ENCODE data around the gene SPRYD3.

The SPRYD3 gene

DNA sequence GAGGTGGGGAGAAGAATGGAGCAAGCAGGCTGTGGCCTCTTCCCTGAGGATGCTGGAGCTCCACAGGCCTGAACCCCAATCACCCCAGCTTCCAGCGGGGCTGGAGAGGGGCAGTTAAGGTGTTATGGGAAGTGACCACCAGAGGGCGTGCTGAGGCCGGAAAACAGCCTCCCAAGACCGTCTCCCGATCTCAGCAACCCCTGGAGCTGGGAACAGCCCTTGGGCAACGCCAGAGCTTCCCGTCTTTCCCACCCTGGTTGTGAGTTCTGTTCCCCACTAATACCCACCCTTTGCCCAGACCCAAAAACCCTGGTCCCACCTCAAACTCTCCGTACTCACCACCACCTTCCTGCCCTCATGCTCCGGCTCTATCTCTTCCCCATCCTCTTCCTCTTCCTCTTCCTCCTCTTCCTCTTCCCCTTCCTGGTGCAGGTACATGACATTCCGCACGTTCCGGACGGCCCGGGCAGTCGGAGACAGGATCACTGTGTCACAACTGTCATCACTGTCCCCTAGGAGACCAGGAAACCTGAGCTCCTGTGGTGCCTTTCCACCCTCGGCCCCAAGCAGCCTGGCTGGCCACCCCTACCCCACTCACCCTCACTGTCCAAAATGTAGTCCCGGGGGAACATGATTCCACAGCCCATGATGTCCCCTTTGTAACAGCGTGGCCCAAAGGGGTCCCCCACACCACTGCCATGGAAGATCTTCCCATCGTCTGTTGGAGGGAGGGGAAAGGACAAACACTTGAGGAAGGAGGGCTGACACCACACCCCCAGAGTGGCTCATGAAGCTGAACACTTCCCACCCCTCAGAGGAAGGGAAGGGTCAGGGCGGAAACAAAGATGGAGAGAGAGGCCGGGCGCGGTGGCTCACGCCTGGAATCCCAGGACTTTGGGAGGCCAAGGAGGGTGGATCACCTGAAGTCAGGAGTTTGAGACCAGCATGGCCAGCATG is 12.9 kb downstream of the SPRYD3 start (continued):
- TF ChIP-seq, protein P1, sequence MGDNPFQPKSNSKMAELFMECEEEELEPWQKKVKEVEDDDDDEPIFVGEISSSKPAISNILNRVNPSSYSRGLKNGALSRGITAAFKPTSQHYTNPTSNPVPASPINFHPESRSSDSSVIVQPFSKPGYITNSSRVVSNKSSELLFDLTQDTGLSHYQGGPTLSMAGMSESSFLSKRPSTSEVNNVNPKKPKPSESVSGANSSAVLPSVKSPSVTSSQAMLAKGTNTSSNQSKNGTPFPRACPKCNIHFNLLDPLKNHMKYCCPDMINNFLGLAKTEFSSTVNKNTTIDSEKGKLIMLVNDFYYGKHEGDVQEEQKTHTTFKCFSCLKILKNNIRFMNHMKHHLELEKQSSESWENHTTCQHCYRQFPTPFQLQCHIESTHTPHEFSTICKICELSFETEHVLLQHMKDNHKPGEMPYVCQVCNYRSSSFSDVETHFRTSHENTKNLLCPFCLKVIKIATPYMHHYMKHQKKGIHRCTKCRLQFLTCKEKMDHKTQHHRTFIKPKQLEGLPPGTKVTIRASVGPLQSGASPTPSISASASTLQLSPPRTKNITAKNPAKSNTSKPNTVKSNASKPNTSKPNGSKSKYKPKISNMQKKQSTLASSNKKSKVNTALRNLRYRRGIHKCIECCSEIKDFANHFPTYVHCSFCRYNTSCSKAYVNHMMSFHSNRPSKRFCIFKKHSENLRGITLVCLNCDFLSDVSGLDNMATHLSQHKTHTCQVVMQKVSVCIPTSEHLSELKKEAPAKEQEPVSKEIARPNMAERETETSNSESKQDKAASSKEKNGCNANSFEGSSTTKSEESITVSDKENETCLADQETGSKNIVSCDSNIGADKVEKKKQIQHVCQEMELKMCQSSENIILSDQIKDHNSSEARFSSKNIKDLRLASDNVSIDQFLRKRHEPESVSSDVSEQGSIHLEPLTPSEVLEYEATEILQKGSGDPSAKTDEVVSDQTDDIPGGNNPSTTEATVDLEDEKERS (tag by site-specific recombination; IDR thresholded peaks at IDR 0.05), result no peak
- TF ChIP-seq ZNF521 (tag by site-specific recombination; IDR thresholded peaks at IDR 0.05) (no peak), YY2 (tag by site-specific recombination; IDR thresholded peaks at IDR 0.05) (no peak), REPIN1 (tag by site-specific recombination; IDR thresholded peaks at IDR 0.05; ENCODE audit: low read depth) (no peak), MEIS1 (CRISPR knock-in tag; IDR thresholded peaks at IDR 0.05; ENCODE audit: borderline replicate concordance) (no peak), IKZF3 (tag by site-specific recombination; IDR thresholded peaks at IDR 0.05) (peak; percentile 97), ZXDB (tag by site-specific recombination; IDR thresholded peaks at IDR 0.05) (peak; percentile 44; the same call in 1 of the 2 replicates), ZNF416 (tag by site-specific recombination; IDR thresholded peaks at IDR 0.05) (no peak), ZNF19 (tag by site-specific recombination; IDR thresholded peaks at IDR 0.05; ENCODE audit: low read depth) (no peak), ZNF585B (tag by site-specific recombination; IDR thresholded peaks at IDR 0.05) (no peak), SP2 (tag by site-specific recombination; IDR thresholded peaks at IDR 0.05) (0 out of 2 replicates have a peak, but pooled peaks have one; percentile 9), ZNF302 (tag by site-specific recombination; IDR thresholded peaks at IDR 0.05; ENCODE audit: low read depth) (no peak), ZNF391 (tag by site-specific recombination; IDR thresholded peaks at IDR 0.05; ENCODE audit: borderline replicate concordance, low read depth) (0 out of 2 replicates have a peak, but pooled peaks have one; percentile 35), ZNF274 (IDR thresholded peaks at IDR 0.05; ENCODE audit: low read length) (no peak), ZNF274 (tag by site-specific recombination; IDR thresholded peaks at IDR 0.05; ENCODE audit: borderline replicate concordance) (no peak), ZNF600 (tag by site-specific recombination; IDR thresholded peaks at IDR 0.05) (peak; percentile 99), ZNF175 (tag by site-specific recombination; IDR thresholded peaks at IDR 0.05) (no peak), ZNF76 (tag by site-specific recombination; IDR thresholded peaks at IDR 0.05; ENCODE audit: borderline replicate concordance, low read depth) (no peak), GLI4 (tag by site-specific recombination; IDR thresholded peaks at IDR 0.05) (no peak), ZNF140 (tag by site-specific recombination; IDR thresholded peaks at IDR 0.05) (no peak), ZNF837 (tag by site-specific recombination; IDR thresholded peaks at IDR 0.05) (no peak)
- TF ChIP-seq, protein P2, sequence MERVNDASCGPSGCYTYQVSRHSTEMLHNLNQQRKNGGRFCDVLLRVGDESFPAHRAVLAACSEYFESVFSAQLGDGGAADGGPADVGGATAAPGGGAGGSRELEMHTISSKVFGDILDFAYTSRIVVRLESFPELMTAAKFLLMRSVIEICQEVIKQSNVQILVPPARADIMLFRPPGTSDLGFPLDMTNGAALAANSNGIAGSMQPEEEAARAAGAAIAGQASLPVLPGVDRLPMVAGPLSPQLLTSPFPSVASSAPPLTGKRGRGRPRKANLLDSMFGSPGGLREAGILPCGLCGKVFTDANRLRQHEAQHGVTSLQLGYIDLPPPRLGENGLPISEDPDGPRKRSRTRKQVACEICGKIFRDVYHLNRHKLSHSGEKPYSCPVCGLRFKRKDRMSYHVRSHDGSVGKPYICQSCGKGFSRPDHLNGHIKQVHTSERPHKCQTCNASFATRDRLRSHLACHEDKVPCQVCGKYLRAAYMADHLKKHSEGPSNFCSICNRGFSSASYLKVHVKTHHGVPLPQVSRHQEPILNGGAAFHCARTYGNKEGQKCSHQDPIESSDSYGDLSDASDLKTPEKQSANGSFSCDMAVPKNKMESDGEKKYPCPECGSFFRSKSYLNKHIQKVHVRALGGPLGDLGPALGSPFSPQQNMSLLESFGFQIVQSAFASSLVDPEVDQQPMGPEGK (tag by site-specific recombination; IDR thresholded peaks at IDR 0.05), result no peak
- TF ChIP-seq, protein P3, sequence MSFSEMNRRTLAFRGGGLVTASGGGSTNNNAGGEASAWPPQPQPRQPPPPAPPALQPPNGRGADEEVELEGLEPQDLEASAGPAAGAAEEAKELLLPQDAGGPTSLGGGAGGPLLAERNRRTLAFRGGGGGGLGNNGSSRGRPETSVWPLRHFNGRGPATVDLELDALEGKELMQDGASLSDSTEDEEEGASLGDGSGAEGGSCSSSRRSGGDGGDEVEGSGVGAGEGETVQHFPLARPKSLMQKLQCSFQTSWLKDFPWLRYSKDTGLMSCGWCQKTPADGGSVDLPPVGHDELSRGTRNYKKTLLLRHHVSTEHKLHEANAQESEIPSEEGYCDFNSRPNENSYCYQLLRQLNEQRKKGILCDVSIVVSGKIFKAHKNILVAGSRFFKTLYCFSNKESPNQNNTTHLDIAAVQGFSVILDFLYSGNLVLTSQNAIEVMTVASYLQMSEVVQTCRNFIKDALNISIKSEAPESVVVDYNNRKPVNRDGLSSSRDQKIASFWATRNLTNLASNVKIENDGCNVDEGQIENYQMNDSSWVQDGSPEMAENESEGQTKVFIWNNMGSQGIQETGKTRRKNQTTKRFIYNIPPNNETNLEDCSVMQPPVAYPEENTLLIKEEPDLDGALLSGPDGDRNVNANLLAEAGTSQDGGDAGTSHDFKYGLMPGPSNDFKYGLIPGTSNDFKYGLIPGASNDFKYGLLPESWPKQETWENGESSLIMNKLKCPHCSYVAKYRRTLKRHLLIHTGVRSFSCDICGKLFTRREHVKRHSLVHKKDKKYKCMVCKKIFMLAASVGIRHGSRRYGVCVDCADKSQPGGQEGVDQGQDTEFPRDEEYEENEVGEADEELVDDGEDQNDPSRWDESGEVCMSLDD (tag by site-specific recombination; IDR thresholded peaks at IDR 0.05), result peak; percentile 93
- TF ChIP-seq, protein P4, sequence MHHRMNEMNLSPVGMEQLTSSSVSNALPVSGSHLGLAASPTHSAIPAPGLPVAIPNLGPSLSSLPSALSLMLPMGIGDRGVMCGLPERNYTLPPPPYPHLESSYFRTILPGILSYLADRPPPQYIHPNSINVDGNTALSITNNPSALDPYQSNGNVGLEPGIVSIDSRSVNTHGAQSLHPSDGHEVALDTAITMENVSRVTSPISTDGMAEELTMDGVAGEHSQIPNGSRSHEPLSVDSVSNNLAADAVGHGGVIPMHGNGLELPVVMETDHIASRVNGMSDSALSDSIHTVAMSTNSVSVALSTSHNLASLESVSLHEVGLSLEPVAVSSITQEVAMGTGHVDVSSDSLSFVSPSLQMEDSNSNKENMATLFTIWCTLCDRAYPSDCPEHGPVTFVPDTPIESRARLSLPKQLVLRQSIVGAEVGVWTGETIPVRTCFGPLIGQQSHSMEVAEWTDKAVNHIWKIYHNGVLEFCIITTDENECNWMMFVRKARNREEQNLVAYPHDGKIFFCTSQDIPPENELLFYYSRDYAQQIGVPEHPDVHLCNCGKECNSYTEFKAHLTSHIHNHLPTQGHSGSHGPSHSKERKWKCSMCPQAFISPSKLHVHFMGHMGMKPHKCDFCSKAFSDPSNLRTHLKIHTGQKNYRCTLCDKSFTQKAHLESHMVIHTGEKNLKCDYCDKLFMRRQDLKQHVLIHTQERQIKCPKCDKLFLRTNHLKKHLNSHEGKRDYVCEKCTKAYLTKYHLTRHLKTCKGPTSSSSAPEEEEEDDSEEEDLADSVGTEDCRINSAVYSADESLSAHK (tag by site-specific recombination; IDR thresholded peaks at IDR 0.05), result no peak
- TF ChIP-seq, protein P5, sequence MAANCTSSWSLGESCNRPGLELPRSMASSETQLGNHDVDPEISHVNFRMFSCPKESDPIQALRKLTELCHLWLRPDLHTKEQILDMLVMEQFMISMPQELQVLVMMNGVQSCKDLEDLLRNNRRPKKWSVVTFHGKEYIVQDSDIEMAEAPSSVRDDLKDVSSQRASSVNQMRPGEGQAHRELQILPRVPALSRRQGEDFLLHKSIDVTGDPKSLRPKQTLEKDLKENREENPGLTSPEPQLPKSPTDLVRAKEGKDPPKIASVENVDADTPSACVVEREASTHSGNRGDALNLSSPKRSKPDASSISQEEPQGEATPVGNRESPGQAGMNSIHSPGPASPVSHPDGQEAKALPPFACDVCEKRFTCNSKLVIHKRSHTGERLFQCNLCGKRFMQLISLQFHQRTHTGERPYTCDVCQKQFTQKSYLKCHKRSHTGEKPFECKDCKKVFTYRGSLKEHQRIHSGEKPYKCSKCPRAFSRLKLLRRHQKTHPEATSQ (tag by site-specific recombination; IDR thresholded peaks at IDR 0.05), result no peak
- TF ChIP-seq, protein P6, sequence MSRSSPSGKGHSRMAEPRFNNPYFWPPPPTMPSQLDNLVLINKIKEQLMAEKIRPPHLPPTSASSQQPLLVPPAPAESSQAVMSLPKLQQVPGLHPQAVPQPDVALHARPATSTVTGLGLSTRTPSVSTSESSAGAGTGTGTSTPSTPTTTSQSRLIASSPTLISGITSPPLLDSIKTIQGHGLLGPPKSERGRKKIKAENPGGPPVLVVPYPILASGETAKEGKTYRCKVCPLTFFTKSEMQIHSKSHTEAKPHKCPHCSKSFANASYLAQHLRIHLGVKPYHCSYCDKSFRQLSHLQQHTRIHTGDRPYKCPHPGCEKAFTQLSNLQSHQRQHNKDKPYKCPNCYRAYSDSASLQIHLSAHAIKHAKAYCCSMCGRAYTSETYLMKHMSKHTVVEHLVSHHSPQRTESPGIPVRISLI (tag by site-specific recombination; IDR thresholded peaks at IDR 0.05), result no peak
